Osteoblast (primary cell): ENCODE data around the gene LRIT3. TPM values are rescaled to one million over a fixed set of nuclear protein-coding genes. Genes with fewer than 3 reads are reported as not detected.

ENCODE experiments used
- DNase-seq: peaks from one replicate; pipeline ENCODE4 v3.0.0; 2011; ENCODE audit warnings: low spot score, mixed read lengths; ENCODE audit not compliant: insufficient read length; ENCODE audit errors: missing footprints
- H2AFZ ChIP-seq: 2 replicates; pipeline ENCODE4 v1.6.0; 2011; ENCODE audit warnings: mild to moderate bottlenecking, low read length
- H3K27ac ChIP-seq: 2 replicates; pipeline ENCODE4 v1.5.1; 2011; ENCODE audit warnings: mild to moderate bottlenecking, low read depth, low read length, moderate library complexity
- H3K27me3 ChIP-seq: 2 replicates; pipeline ENCODE4 v1.6.0; 2012; ENCODE audit warnings: mild to moderate bottlenecking, control low read depth, inconsistent platforms, low read length, moderate library complexity; ENCODE audit not compliant: insufficient read depth
- H3K36me3 ChIP-seq: 2 replicates; pipeline ENCODE4 v1.5.1; 2011; ENCODE audit warnings: mild to moderate bottlenecking, low read length, control low read depth, moderate library complexity; ENCODE audit not compliant: insufficient read depth
- H3K4me1 ChIP-seq: 2 replicates; pipeline ENCODE4 v1.5.1; 2011; ENCODE audit warnings: mild to moderate bottlenecking, low read length, control low read depth, moderate library complexity; ENCODE audit not compliant: insufficient read depth
- H3K4me2 ChIP-seq: 2 replicates; pipeline ENCODE4 v1.6.0; 2011; ENCODE audit warnings: mild to moderate bottlenecking, low read length; ENCODE audit not compliant: insufficient read depth
- H3K4me3 ChIP-seq: fragments of 200-600 bp; sonication (generic); 3 replicates; pipeline ENCODE4 v1.5.1; 2012; ENCODE audit warnings: mild to moderate bottlenecking, low read length, inconsistent platforms; ENCODE audit not compliant: insufficient read depth
- H3K79me2 ChIP-seq: 2 replicates; pipeline ENCODE4 v1.6.0; 2012; ENCODE audit warnings: mild to moderate bottlenecking, low read length, control low read depth, inconsistent platforms; ENCODE audit not compliant: insufficient read depth
- H3K9me3 ChIP-seq: 2 replicates; pipeline ENCODE4 v1.5.1; 2011; ENCODE audit warnings: low read depth, low read length, control low read depth
- H4K20me1 ChIP-seq: 2 replicates; pipeline ENCODE4 v1.6.0; 2012; ENCODE audit warnings: mild to moderate bottlenecking, low read length, control low read depth; ENCODE audit not compliant: insufficient read depth
- total RNA-seq: library from RNA; depleted of rRNA; stranded (reverse); fragments of >200 nt; gene quantifications from 2 replicates; pipeline ENCODE4 v1.2.3, GENCODE V29; 2012
- TF ChIP-seq, protein P1 (sequence below): IDR thresholded peaks from 2 replicates; pipeline ENCODE4 v1.5.1; 2011; ENCODE audit warnings: mild to moderate bottlenecking, low read depth, low read length, moderate library complexity; ENCODE audit errors: extremely low read depth

The LRIT3 gene
- total RNA-seq, 1 donor: under 0.01 TPM

DNA sequence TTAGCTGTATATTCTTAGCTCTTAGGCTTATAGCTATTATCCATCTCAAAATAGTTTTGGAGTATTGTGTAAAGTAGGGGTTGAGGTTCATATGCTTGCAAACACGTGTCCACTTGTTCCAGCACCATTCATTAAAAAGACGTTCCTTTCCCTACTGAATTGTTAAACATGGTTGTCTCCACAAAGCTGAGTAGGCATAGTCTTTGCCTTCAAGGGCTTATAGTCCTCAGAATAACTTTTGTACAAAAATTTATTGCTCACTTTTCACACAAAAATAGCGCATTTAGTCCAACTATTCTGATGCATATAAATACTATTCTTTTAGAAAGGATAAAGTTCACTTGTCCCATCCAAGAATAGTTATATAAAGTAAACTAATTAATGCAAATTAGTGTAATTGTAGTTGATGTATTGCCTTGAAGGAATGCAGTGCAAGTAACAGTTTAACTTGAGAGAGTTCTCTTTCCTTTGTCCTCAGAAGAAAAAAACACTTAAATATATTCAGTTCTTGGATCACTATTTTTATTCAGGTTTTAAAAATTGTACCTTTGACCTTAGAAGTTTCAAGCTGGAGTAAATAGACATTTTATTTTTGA is 14.1 kb downstream of the LRIT3 start:
- H3K27ac ChIP-seq: no peak overlapping the region
- no peak overlapping the region for H3K4me3 ChIP-seq
- DNase-seq: no peak
- no peaks in the 10 kb centered on the region for H4K20me1 ChIP-seq
- no peaks in the 10 kb centered on the region for H3K36me3 ChIP-seq
- H3K79me2 ChIP-seq: no peaks in the 10 kb centered on the region
- H3K9me3 ChIP-seq: no peaks in the 10 kb centered on the region
- H3K4me2 ChIP-seq: no peak overlapping the region
- no peak overlapping the region for H2AFZ ChIP-seq
- H3K4me1 ChIP-seq: no peaks in the 10 kb centered on the region
- no peaks in the 10 kb centered on the region for H3K27me3 ChIP-seq
- TF ChIP-seq, protein P1, sequence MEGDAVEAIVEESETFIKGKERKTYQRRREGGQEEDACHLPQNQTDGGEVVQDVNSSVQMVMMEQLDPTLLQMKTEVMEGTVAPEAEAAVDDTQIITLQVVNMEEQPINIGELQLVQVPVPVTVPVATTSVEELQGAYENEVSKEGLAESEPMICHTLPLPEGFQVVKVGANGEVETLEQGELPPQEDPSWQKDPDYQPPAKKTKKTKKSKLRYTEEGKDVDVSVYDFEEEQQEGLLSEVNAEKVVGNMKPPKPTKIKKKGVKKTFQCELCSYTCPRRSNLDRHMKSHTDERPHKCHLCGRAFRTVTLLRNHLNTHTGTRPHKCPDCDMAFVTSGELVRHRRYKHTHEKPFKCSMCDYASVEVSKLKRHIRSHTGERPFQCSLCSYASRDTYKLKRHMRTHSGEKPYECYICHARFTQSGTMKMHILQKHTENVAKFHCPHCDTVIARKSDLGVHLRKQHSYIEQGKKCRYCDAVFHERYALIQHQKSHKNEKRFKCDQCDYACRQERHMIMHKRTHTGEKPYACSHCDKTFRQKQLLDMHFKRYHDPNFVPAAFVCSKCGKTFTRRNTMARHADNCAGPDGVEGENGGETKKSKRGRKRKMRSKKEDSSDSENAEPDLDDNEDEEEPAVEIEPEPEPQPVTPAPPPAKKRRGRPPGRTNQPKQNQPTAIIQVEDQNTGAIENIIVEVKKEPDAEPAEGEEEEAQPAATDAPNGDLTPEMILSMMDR: no peak

DNA sequence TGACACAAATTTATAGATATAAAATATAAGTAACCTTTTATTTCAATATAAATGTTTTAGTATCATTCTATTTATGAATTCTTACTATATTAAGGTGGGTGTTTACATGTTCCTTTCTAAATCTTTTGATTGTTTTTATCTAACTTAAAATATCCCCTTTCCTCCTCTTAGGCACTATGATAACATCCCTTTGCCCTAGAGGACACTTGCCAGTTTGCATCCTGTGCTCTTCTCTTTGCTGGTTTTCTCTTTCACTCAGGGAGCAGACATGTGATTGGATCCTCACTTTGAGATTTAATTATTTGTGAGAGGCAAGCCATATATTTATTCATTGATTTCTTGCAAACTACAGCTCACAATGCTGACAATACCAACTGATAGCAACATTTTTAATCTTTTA is 16.2 kb downstream of the LRIT3 start:
- no peak overlapping the region for H2AFZ ChIP-seq
- no peaks in the 10 kb centered on the region for H4K20me1 ChIP-seq
- H3K4me2 ChIP-seq: no peak overlapping the region
- H3K4me3 ChIP-seq: no peak overlapping the region
- H3K36me3 ChIP-seq: no peaks in the 10 kb centered on the region
- H3K79me2 ChIP-seq: no peaks in the 10 kb centered on the region
- H3K9me3 ChIP-seq: no peaks in the 10 kb centered on the region
- TF ChIP-seq, protein P1: no peak
- H3K27me3 ChIP-seq: no peaks in the 10 kb centered on the region
- H3K27ac ChIP-seq: no peak overlapping the region
- no peak for DNase-seq
- H3K4me1 ChIP-seq: no peaks in the 10 kb centered on the region

DNA sequence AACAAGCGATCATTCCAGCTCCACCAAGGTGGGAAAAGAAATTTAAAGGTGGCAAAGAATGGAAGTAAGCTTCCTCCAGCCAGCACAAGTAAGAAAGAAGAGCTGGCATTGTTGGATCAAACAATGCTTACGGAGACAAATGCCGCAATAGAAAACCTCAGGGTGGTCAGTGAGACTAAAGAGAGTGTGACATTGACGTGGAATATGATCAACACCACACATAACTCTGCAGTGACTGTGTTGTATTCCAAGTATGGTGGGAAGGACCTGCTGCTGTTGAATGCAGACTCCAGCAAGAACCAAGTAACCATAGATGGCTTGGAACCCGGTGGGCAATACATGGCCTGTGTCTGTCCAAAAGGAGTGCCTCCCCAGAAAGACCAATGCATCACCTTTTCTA is 22.2 kb downstream of the LRIT3 start:
- H3K9me3 ChIP-seq: no peaks in the 10 kb centered on the region
- no peaks in the 10 kb centered on the region for H3K79me2 ChIP-seq
- H4K20me1 ChIP-seq: no peaks in the 10 kb centered on the region
- no peak overlapping the region for H3K4me3 ChIP-seq
- H3K27ac ChIP-seq: no peak overlapping the region
- H3K27me3 ChIP-seq: no peaks in the 10 kb centered on the region
- no peaks in the 10 kb centered on the region for H3K36me3 ChIP-seq
- H2AFZ ChIP-seq: no peak overlapping the region
- H3K4me2 ChIP-seq: no peak overlapping the region
- DNase-seq: no peak
- TF ChIP-seq, protein P1: no peak
- no peaks in the 10 kb centered on the region for H3K4me1 ChIP-seq

DNA sequence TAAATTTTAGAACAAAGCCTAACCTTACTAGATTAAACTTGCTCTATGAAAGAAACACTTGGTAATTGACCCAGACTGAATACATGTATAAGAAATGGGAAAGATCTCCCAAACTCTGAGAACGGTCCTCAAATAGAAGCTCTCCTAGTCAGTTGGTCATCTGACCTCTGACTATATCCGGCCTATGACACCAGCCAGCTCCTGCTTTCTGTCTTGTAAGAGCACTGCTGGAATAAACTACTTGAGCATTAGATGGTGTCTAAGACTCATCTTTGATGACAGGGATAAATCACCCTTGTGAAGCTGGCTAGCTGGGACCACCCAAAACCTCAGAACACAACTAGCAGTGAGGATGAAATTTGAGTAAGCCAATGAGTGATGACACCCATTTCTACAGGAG is 24.2 kb downstream of the LRIT3 start:
- Histone ChIP-seq H3K27ac (no peak overlapping the region), H3K27me3 (no peaks in the 10 kb centered on the region), H3K4me1 (no peaks in the 10 kb centered on the region), H2AFZ (no peak overlapping the region), H3K36me3 (no peaks in the 10 kb centered on the region), H3K9me3 (no peaks in the 10 kb centered on the region), H4K20me1 (no peaks in the 10 kb centered on the region), H3K79me2 (no peaks in the 10 kb centered on the region), H3K4me2 (no peak overlapping the region), H3K4me3 (no peak overlapping the region)
- TF ChIP-seq, protein P1: no peak
- no peak for DNase-seq
